ENCODE measurements around the gene NIT1. TPM values are rescaled to one million over a fixed set of nuclear protein-coding genes. Genes with fewer than 3 reads are reported as not detected.

The NIT1 gene
- total and polyA plus RNA-seq, 2 of the 13 experiments (the other 11 are each of a cell fraction or from before 2014, with no cell fraction given): 22.7 to 31.0 TPM

DNA sequence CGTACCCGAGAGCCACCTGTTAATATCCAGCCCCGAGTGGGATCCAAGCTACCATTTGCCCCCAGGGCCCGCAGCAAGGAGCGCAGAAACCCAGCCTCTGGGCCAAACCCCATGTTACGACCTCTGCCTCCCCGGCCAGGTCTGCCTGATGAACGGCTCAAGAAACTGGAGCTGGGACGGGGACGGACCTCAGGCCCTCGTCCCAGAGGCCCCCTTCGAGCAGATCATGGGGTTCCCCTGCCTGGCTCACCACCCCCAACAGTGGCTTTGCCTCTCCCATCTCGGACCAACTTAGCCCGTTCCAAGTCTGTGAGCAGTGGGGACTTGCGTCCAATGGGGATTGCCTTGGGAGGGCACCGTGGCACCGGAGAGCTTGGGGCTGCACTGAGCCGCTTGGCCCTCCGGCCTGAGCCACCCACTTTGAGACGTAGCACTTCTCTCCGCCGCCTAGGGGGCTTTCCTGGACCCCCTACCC is 42.8 kb downstream of the NIT1 start:
- Histone ChIP-seq H2AFZ (ENCODE audit: low read length) (no peak overlapping the region), H3K4me2 (ENCODE audit: low read depth, low read length) (0 out of 2 replicates have a peak overlapping the region, but pooled peaks have one; percentile 97), H3K79me2 (ENCODE audit: insufficient read depth, low read length) (peaks cover 7% of the 10 kb centered on the region), H3K27me3 (ENCODE audit: control insufficient read depth in 1 of 2, insufficient read depth in 2 of 2, low read length in 2 of 2) (no peaks in the 10 kb centered on the region; a peak in 1 of 5 replicates), H3K27ac (ENCODE audit: extremely low read length, insufficient read depth, low read length) (no peak overlapping the region), H3K9ac (ENCODE audit: insufficient read depth, low read depth, low read length) (peak overlapping the region; percentile 91; the same call in 1 of the 2 replicates), H3K9me3 (ENCODE audit: low read length) (no peaks in the 10 kb centered on the region), H3K36me3 (replicated peaks in 1 of 2; ENCODE audit: control insufficient read depth in 1 of 2, insufficient read depth in 2 of 2, low read length in 2 of 2) (peaks cover 11 to 43% of the 10 kb centered on the region in 2 experiments; a peak in 4 of 5 replicates), H3K4me1 (ENCODE audit: insufficient read depth, low read length) (peaks cover 35% of the 10 kb centered on the region), H3K4me3 (replicated peaks in 1 of 3; ENCODE audit: insufficient read depth in 1 of 3, low read depth in 2 of 3, low read length in 3 of 3) (no peak overlapping the region; a peak in 1 of 6 replicates), H4K20me1 (ENCODE audit: insufficient read depth, low read length) (no peaks in the 10 kb centered on the region)
- FAIRE-seq (no peak), ATAC-seq (no peak), DNase-seq (ENCODE audit: low spot score) (no peak)
- in situ Hi-C loops (cut with HindIII; ENCODE audit: extremely low pct_ligation_motif_present, low pct_unique_long_range_greater_than_20kb) (no loop called here), intact Hi-C loops (cut with micrococcal nuclease; ENCODE audit: unreplicated experiment) (no loop called here)
- TF ChIP-seq RBFOX2 (IDR thresholded peaks at IDR 0.05; ENCODE audit: low read depth, low read length) (0 out of 2 replicates have a peak, but pooled peaks have one; percentile 19), TCF7L2 (IDR thresholded peaks at IDR 0.05; ENCODE audit: low read depth, low read length) (no peak), AGO2 (optimal IDR thresholded peaks at IDR 0.05; ENCODE audit: low read depth, low read length) (peak; percentile 48), POLR2G (IDR thresholded peaks at IDR 0.05; ENCODE audit: low read depth, low read length) (0 out of 2 replicates have a peak, but pooled peaks have one; percentile 24)
- BruUV-seq (replicated peaks): no TSS peak
- WGBS (ENCODE audit: low lambda C conversion rate): 98% methylated on average over 14 of the region's 22 CpGs
- ChIA-PET CTCF (ENCODE audit: low intra/inter-chr PET ratio, low total read pairs) (no interaction called here), POLR2A (no interaction called here)

DNA sequence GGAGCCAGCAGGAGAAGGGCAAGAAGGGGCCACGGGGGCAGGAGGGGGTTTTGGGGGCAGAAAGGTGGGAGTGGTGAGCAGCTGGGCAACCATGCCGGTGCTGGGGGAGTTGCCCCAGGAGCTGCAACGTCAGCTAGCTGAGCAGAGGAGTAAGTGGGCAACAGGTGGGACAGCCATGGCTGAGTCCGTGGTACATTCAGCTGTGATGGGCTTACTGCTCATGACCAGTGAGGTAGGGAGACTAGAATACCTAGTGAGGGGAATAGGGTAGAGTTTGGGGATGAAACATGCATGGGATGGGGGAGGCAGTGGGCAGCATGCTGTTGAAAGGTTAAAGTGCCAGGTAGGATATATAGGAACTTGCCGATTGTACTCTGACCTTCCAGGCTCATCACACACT is 43.7 kb downstream of the NIT1 start:
- Histone ChIP-seq H3K9me3 (ENCODE audit: low read length) (no peaks in the 10 kb centered on the region), H3K4me1 (ENCODE audit: insufficient read depth, low read length) (peaks cover 35% of the 10 kb centered on the region), H3K9ac (ENCODE audit: insufficient read depth, low read depth, low read length) (no peak overlapping the region), H3K4me2 (ENCODE audit: low read depth, low read length) (no peak overlapping the region), H3K4me3 (replicated peaks in 1 of 3; ENCODE audit: insufficient read depth in 1 of 3, low read depth in 2 of 3, low read length in 3 of 3) (no peak overlapping the region), H3K36me3 (replicated peaks in 1 of 2; ENCODE audit: control insufficient read depth in 1 of 2, insufficient read depth in 2 of 2, low read length in 2 of 2) (peaks cover 11 to 43% of the 10 kb centered on the region in 2 experiments; a peak in 4 of 5 replicates), H3K27me3 (ENCODE audit: control insufficient read depth in 1 of 2, insufficient read depth in 2 of 2, low read length in 2 of 2) (no peaks in the 10 kb centered on the region; a peak in 1 of 5 replicates), H2AFZ (ENCODE audit: low read length) (no peak overlapping the region), H3K27ac (ENCODE audit: extremely low read length, insufficient read depth, low read length) (no peak overlapping the region), H3K79me2 (ENCODE audit: insufficient read depth, low read length) (peaks cover 7% of the 10 kb centered on the region), H4K20me1 (ENCODE audit: insufficient read depth, low read length) (no peaks in the 10 kb centered on the region)
- no peak for ATAC-seq
- no peak for FAIRE-seq
- CTCF ChIA-PET (ENCODE audit: low intra/inter-chr PET ratio, low total read pairs): no interaction called here
- TF ChIP-seq ZNF552 (CRISPR knock-in tag; IDR thresholded peaks at IDR 0.05; ENCODE audit: borderline replicate concordance): no peak
- TF ChIP-seq, protein P1, sequence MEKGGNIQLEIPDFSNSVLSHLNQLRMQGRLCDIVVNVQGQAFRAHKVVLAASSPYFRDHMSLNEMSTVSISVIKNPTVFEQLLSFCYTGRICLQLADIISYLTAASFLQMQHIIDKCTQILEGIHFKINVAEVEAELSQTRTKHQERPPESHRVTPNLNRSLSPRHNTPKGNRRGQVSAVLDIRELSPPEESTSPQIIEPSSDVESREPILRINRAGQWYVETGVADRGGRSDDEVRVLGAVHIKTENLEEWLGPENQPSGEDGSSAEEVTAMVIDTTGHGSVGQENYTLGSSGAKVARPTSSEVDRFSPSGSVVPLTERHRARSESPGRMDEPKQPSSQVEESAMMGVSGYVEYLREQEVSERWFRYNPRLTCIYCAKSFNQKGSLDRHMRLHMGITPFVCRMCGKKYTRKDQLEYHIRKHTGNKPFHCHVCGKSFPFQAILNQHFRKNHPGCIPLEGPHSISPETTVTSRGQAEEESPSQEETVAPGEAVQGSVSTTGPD (CRISPR knock-in tag; IDR thresholded peaks at IDR 0.05): no peak
- TF ChIP-seq ZNF766 (CRISPR knock-in tag; IDR thresholded peaks at IDR 0.05; ENCODE audit: borderline replicate concordance): no peak
- no peak for TF ChIP-seq ZNF335 (CRISPR knock-in tag; IDR thresholded peaks at IDR 0.05)
- TF ChIP-seq, protein P2, sequence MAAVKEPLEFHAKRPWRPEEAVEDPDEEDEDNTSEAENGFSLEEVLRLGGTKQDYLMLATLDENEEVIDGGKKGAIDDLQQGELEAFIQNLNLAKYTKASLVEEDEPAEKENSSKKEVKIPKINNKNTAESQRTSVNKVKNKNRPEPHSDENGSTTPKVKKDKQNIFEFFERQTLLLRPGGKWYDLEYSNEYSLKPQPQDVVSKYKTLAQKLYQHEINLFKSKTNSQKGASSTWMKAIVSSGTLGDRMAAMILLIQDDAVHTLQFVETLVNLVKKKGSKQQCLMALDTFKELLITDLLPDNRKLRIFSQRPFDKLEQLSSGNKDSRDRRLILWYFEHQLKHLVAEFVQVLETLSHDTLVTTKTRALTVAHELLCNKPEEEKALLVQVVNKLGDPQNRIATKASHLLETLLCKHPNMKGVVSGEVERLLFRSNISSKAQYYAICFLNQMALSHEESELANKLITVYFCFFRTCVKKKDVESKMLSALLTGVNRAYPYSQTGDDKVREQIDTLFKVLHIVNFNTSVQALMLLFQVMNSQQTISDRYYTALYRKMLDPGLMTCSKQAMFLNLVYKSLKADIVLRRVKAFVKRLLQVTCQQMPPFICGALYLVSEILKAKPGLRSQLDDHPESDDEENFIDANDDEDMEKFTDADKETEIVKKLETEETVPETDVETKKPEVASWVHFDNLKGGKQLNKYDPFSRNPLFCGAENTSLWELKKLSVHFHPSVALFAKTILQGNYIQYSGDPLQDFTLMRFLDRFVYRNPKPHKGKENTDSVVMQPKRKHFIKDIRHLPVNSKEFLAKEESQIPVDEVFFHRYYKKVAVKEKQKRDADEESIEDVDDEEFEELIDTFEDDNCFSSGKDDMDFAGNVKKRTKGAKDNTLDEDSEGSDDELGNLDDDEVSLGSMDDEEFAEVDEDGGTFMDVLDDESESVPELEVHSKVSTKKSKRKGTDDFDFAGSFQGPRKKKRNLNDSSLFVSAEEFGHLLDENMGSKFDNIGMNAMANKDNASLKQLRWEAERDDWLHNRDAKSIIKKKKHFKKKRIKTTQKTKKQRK (IDR thresholded peaks at IDR 0.05; ENCODE audit: low read length): no peak
- TF ChIP-seq ZNF232 (CRISPR knock-in tag; IDR thresholded peaks at IDR 0.05; ENCODE audit: borderline replicate concordance): no peak
- TF ChIP-seq MTF1 (CRISPR knock-in tag; IDR thresholded peaks at IDR 0.05): no peak
- no peak for TF ChIP-seq ZNF747 (CRISPR knock-in tag; IDR thresholded peaks at IDR 0.05; ENCODE audit: borderline replicate concordance)
- TF ChIP-seq ZNF709 (CRISPR knock-in tag; IDR thresholded peaks at IDR 0.05): no peak
- no peak for TF ChIP-seq MIXL1 (CRISPR knock-in tag; IDR thresholded peaks at IDR 0.05)
- no peak for TF ChIP-seq ZNF251 (CRISPR knock-in tag; IDR thresholded peaks at IDR 0.05)
- whole genome bisulfite sequencing (ENCODE audit: low lambda C conversion rate): 94% methylated on average over 5 of the region's 5 CpGs
- no peak for DNase-seq (ENCODE audit: low spot score)
- POLR2A ChIA-PET: no interaction called here
- in situ Hi-C loops (cut with HindIII; ENCODE audit: extremely low pct_ligation_motif_present, low pct_unique_long_range_greater_than_20kb) (no loop called here), intact Hi-C loops (cut with micrococcal nuclease; ENCODE audit: unreplicated experiment) (no loop called here)
- BruUV-seq (replicated peaks): no TSS peak
